Measurements from ENCODE around the gene UNC45B. TPM values are rescaled to one million over a fixed set of nuclear protein-coding genes. Genes with fewer than 3 reads are reported as not detected.

UNC45B gene
- total RNA-seq, 1 experiment from 2014 or later = 0.22 TPM

DNA sequence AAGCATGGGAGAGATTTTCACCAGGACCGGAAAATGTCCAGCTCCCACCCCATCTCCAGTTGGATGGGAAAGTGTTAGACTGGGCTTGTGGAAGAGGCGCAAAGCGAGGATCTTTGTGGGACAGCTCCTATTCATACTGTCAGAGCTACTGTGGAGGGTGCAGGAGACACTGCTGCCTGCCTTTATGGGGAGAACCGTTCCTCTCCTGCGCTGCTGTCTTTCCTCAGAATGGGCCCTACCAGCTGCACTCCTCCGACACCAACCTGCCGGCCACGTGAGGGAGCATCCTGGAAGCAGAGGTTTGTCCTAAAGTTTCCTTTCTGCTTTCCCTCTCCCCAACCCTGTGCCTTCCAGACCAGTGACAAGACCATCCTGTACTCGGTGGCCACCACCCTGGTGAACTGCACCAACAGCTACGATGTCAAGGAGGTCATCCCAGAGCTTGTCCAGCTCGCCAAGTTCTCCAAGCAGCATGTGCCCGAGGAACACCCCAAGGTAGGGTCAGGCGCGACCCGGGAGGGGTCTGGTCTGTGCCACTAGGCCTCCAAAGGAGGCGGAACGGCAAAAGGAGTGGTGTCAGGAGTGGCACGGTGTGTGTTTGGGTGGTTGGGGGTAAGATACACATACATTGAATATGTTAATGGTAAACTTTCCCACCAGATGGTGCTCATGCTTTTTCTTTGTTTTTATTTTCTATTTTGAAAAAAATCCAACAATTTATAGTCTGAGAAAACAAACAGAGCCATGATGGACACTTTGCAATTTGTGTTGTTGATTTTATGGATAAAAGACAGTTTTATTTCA lies 23.6 kb downstream of the UNC45B start:
- TF ChIP-seq CTCF (conservative IDR thresholded peaks at IDR 0.05) = no peak
- no peaks in the 10 kb centered on the region for H3K79me1 ChIP-seq (ENCODE audit: insufficient read depth, low read depth, low read length, poor library complexity, severe bottlenecking)
- no peak overlapping the region for H3T11ph ChIP-seq (ENCODE audit: low read length)
- H2BK20ac ChIP-seq (ENCODE audit: low read depth, low read length, poor library complexity, severe bottlenecking) = no peak overlapping the region
- no peaks in the 10 kb centered on the region for H3K23me2 ChIP-seq (ENCODE audit: insufficient read length, low read depth, low read length, poor library complexity, severe bottlenecking)
- no peak overlapping the region for H4K91ac ChIP-seq (ENCODE audit: insufficient read length, low read depth, low read length)
- no peak overlapping the region for H2BK120ac ChIP-seq (ENCODE audit: low read depth, low read length, poor library complexity, severe bottlenecking)
- no peaks in the 10 kb centered on the region for H4K20me1 ChIP-seq (ENCODE audit: control insufficient read depth, insufficient read depth, insufficient read length)
- Mint-ChIP-seq H3K36me3 (ENCODE audit: insufficient read depth in 1 of 3, low read depth in 3 of 3) (no peaks in the 10 kb centered on the region; a peak in 1 of 7 replicates), H3K27ac (no peak overlapping the region), H3K9me3 (no peaks in the 10 kb centered on the region), H3K4me1 (peaks cover 2% of the 10 kb centered on the region in 2 experiments; a peak in 2 of 4 replicates), H3K4me3 (no peak overlapping the region), H3K27me3 (ENCODE audit: low read depth) (peaks cover 6% of the 10 kb centered on the region)
- H4K5ac ChIP-seq (ENCODE audit: insufficient read length, low read depth, low read length) = no peak overlapping the region
- H3K9ac ChIP-seq (ENCODE audit: extremely low read depth, insufficient read length, low read length) = no peak overlapping the region
- no CpG with 5 or more reads among the region's 18 CpGs for WGBS (ENCODE audit: extremely low coverage, insufficient read length, low lambda C conversion rate)
- H2BK15ac ChIP-seq (ENCODE audit: low read depth, low read length) = no peak overlapping the region
- H2AFZ ChIP-seq (ENCODE audit: low read length) = no peak overlapping the region
- H3K79me2 ChIP-seq (ENCODE audit: insufficient read depth, low read length) = no peaks in the 10 kb centered on the region
- no peak overlapping the region for H2BK5ac ChIP-seq (ENCODE audit: insufficient read length, low read length)
- no peak overlapping the region for H4K8ac ChIP-seq (replicated peaks; ENCODE audit: insufficient read length, low read depth, low read length)
- DNase-seq = no peak
- no peaks in the 10 kb centered on the region for H3K27me3 ChIP-seq (ENCODE audit: insufficient read depth, low read length)
- H3K14ac ChIP-seq (ENCODE audit: insufficient read depth, low read length) = no peak overlapping the region
- H3K56ac ChIP-seq (ENCODE audit: insufficient read length, low read depth, low read length) = no peak overlapping the region
- no peak overlapping the region for H3K4ac ChIP-seq (ENCODE audit: low read depth, low read length)
- no peak overlapping the region for H3K18ac ChIP-seq (ENCODE audit: insufficient read length, low read depth, low read length)
- H3K9me3 ChIP-seq (ENCODE audit: control insufficient read depth, low read depth, low read length) = no peaks in the 10 kb centered on the region
- H2AK5ac ChIP-seq (ENCODE audit: insufficient read length, low read length) = no peak overlapping the region
- H2BK12ac ChIP-seq (ENCODE audit: insufficient read length, low read depth, low read length) = no peak overlapping the region
- H3K4me2 ChIP-seq (ENCODE audit: insufficient read depth, insufficient read length, low read length) = no peak overlapping the region
- H3K4me1 ChIP-seq (ENCODE audit: insufficient read depth, low read length) = no peaks in the 10 kb centered on the region
- H3K23ac ChIP-seq (ENCODE audit: insufficient read length, low read depth, low read length) = no peak overlapping the region
- no peak overlapping the region for H3K27ac ChIP-seq (ENCODE audit: insufficient read length, low read depth, low read length)

Measured in H9 (cell line).